Upper lobe of left lung (tissue), 6 donors: ENCODE data around the gene LRBA. TPM values are rescaled to one million over a fixed set of nuclear protein-coding genes. Genes with fewer than 3 reads are reported as not detected.

Source experiments
- ATAC-seq, 2 donors: fragments of 200-7000 bp; cut with Tn5 transposase; one replicate each; pipeline ENCODE4 v1.9.1; 2022; ENCODE audit warnings: mild to moderate bottlenecking in 2 of 2, moderate library complexity in 2 of 2; ENCODE audit not compliant: low FRiP score in 2 of 2
- DNase-seq, 2 donors: peaks; one replicate each; pipeline ENCODE4 v3.0.0-alpha.2; 2019 to 2020
- H3K27ac ChIP-seq, 4 donors: fragments of 200-600 bp; sonication (generic); one replicate each; pipeline ENCODE4 v1.5.1; 2016 to 2019
- H3K27me3 ChIP-seq, 4 donors: fragments of 200-600 bp; sonication (generic); one replicate each; pipeline ENCODE4 v1.5.1; 2017 to 2019
- H3K36me3 ChIP-seq, 4 donors: fragments of 200-600 bp; sonication (generic); one replicate each; pipeline ENCODE4 v1.5.1; 2016 to 2019
- H3K4me1 ChIP-seq, 4 donors: fragments of 200-600 bp; sonication (generic); one replicate each; pipeline ENCODE4 v1.5.1; 2018 to 2019
- H3K4me3 ChIP-seq, 4 donors: fragments of 200-600 bp; sonication (generic); one replicate each; pipeline ENCODE4 v1.5.1; 2017 to 2019; ENCODE audit warnings: mild to moderate bottlenecking in 2 of 4, moderate library complexity in 1 of 4
- H3K9me3 ChIP-seq, 4 donors: fragments of 200-600 bp; sonication (generic); one replicate each; pipeline ENCODE4 v1.5.1; 2018 to 2019
- CTCF ChIP-seq, 6 experiments: fragments of 450-650 bp in 4 of 6; fragments of 200-600 bp in 2 of 6; sonication (generic) in 2 of 6; IDR thresholded peaks; one replicate each; pipeline ENCODE4 v1.5.1; 2016 to 2019; ENCODE audit warnings: antibody characterized with exemption in 6 of 6
- EP300 ChIP-seq, 4 donors: sonication (generic); formaldehyde crosslinking; IDR thresholded peaks; one replicate each; pipeline ENCODE4 v1.5.1; 2017; ENCODE audit warnings: antibody characterized with exemption in 4 of 4, control low read depth in 2 of 4
- POLR2A ChIP-seq, 4 donors: fragments of 450-650 bp; IDR thresholded peaks; one replicate each; pipeline ENCODE4 v1.5.1; 2016 to 2017; ENCODE audit warnings: antibody characterized with exemption in 4 of 4, mild to moderate bottlenecking in 2 of 4
- POLR2AphosphoS5 ChIP-seq, 2 donors: sonication (generic); formaldehyde crosslinking; IDR thresholded peaks; one replicate each; pipeline ENCODE4 v1.5.1; 2017; ENCODE audit warnings: antibody characterized with exemption in 2 of 2
- WGBS, 2 donors: methylation state at CpG; one replicate each; pipeline ENCODE4 v1.1.5; 2017 to 2018; 5-methylcytosine and 5-hydroxymethylcytosine counted together
- total RNA-seq, 6 donors: library from RNA; depleted of rRNA in 4 of 6; stranded (reverse); fragments of >200 nt in 4 of 6; gene quantifications; one replicate each; pipeline versions ENCODE4 v1.1.0 to v1.2.1, GENCODE V29; 2016 to 2021
- donor health status: DM: no; HTN: no; CAD: no; lungs with moderate emphysema.
- donor health status: DM: no; HTN: yes; CAD: no; lungs with severe emphysema.

The LRBA gene
- total RNA-seq, 6 donors from 2014 or later, result 34.7 to 139 (median 56.4) TPM

- H3K4me3 ChIP-seq, result no peak overlapping the region
- TF ChIP-seq EP300 (IDR thresholded peaks at IDR 0.05) (no peak), POLR2A (IDR thresholded peaks at IDR 0.05) (no peak), CTCF (IDR thresholded peaks at IDR 0.05) (no peak), POLR2AphosphoS5 (IDR thresholded peaks at IDR 0.05) (no peak)
- H3K4me1 ChIP-seq, result no peaks in the 10 kb centered on the region
- no peaks in the 10 kb centered on the region for H3K9me3 ChIP-seq
- no peaks in the 10 kb centered on the region for H3K27me3 ChIP-seq
- DNase-seq, result no peak
- ATAC-seq, result no peak
- WGBS, 2 donors, result 95 to 98% methylated on average over 4 of the region's 4 CpGs
- peaks cover 0 to 1% (median 0%) of the 10 kb centered on the region in 4 donors for H3K36me3 ChIP-seq
- H3K27ac ChIP-seq, result no peak overlapping the region
Measured at GRCh38 chr4:150854600-150854999, 160.5 kb downstream of the LRBA start.

DNA sequence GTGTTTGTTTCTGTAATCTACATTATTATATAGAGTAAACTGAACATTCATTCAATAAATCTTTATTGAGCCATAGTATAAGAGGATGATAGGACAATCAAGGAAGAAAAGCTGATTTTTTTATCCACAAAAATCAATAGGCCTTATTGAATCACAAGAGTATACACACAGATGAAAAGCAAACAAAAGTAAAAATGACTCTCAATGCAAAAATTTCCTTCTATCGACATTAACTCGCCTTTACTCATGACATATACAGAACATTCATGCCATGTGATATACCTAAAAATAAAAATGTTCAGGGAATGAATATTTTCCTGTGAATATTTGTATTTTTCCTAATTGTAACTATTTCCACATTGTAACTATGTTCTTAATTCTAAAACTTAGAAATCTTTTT lies 161.2 kb downstream of the LRBA start:
- Histone ChIP-seq H3K27me3 (no peaks in the 10 kb centered on the region), H3K27ac (no peak overlapping the region), H3K36me3 (peaks cover 0 to 6% (median 2%) of the 10 kb centered on the region in 4 donors), H3K4me1 (no peaks in the 10 kb centered on the region), H3K9me3 (no peaks in the 10 kb centered on the region), H3K4me3 (no peak overlapping the region)
- DNase-seq (no peak), ATAC-seq (no peak)
- WGBS, 2 donors, result 97 to 98% methylated on average over 2 of the region's 2 CpGs
- TF ChIP-seq POLR2AphosphoS5 (IDR thresholded peaks at IDR 0.05) (no peak), EP300 (IDR thresholded peaks at IDR 0.05) (no peak), CTCF (IDR thresholded peaks at IDR 0.05) (no peak), POLR2A (IDR thresholded peaks at IDR 0.05) (no peak)

DNA sequence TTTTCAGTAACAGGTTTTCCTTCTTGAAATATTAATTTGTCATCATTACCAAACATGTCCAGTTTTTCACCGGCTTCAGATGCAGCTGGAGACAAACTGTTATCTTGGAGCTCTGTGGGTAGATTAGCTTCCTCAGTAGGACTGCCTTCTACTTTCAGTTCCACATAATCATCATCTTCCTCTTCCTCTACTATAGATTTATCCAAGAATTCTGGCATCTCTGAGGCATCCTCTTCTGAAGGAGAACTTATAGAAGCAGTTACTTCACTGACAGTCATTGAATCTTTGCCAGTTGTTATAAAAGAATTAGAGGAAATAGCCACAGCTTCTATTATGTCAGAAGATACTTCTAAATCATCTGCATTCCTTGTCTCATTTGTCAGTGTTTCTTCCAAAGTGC lies 162.9 kb downstream of the LRBA start:
- TF ChIP-seq POLR2A (IDR thresholded peaks at IDR 0.05) (no peak), POLR2AphosphoS5 (IDR thresholded peaks at IDR 0.05) (no peak), CTCF (IDR thresholded peaks at IDR 0.05) (no peak)
- Histone ChIP-seq H3K27me3 (no peaks in the 10 kb centered on the region), H3K4me1 (no peaks in the 10 kb centered on the region), H3K9me3 (no peaks in the 10 kb centered on the region), H3K36me3 (peaks cover 0 to 6% (median 5%) of the 10 kb centered on the region in 4 donors), H3K4me3 (no peak overlapping the region), H3K27ac (no peak overlapping the region)
- 60 to 61% methylated on average over 1 of the region's 1 CpG for WGBS, 2 donors
- DNase-seq, result no peak
- ATAC-seq, result peak in 1 of 2 donors; percentile 61

- TF ChIP-seq POLR2A (IDR thresholded peaks at IDR 0.05), result no peak
- TF ChIP-seq POLR2AphosphoS5 (IDR thresholded peaks at IDR 0.05), result no peak
- TF ChIP-seq EP300 (IDR thresholded peaks at IDR 0.05), result no peak
- TF ChIP-seq CTCF (IDR thresholded peaks at IDR 0.05), result no peak
- ATAC-seq (no peak), DNase-seq (no peak)
- Histone ChIP-seq H3K4me3 (no peak overlapping the region), H3K9me3 (no peaks in the 10 kb centered on the region), H3K27me3 (no peaks in the 10 kb centered on the region), H3K36me3 (peaks cover 0 to 16% (median 7%) of the 10 kb centered on the region in 4 donors), H3K4me1 (no peaks in the 10 kb centered on the region), H3K27ac (no peak overlapping the region)
- WGBS, 2 donors, result 96 to 97% methylated on average over 1 of the region's 1 CpG
Measured at GRCh38 chr4:150849016-150849415, 166.1 kb downstream of the LRBA start.

GRCh38 chr4:150828159-150828558 lies 186.9 kb downstream of the LRBA start:
- TF ChIP-seq CTCF (IDR thresholded peaks at IDR 0.05) (no peak), EP300 (IDR thresholded peaks at IDR 0.05) (no peak), POLR2A (IDR thresholded peaks at IDR 0.05) (no peak), POLR2AphosphoS5 (IDR thresholded peaks at IDR 0.05) (no peak)
- H3K4me3 ChIP-seq, result no peak overlapping the region
- peaks cover 0 to 23% (median 6%) of the 10 kb centered on the region in 4 donors for H3K36me3 ChIP-seq
- ATAC-seq (no peak), DNase-seq (no peak)
- no peaks in the 10 kb centered on the region for H3K27me3 ChIP-seq
- H3K4me1 ChIP-seq, result no peaks in the 10 kb centered on the region
- H3K9me3 ChIP-seq, result no peaks in the 10 kb centered on the region
- 72 to 81% methylated on average over 8 of the region's 8 CpGs for WGBS, 2 donors
- H3K27ac ChIP-seq, result no peak overlapping the region
